GM12878 (cell line): ENCODE measurements around the gene SPRY1. TPM values are rescaled to one million over a fixed set of nuclear protein-coding genes. Genes with fewer than 3 reads are reported as not detected.

Source experiments
- ATAC-seq: fragments of 200-7000 bp; cut with Tn5 transposase; 3 replicates; pipeline ENCODE4 v1.9.1; 2020; ENCODE audit warnings: mild to moderate bottlenecking, moderate library complexity
- BruUV-seq: library from RNA; stranded (reverse); fragments of 400-500 nt; replicated peaks from 2 replicates; lab custom pipeline; 2021; lab: Mats Ljungman, UMichigan
- CTCF ChIA-PET: fragments of 300-600 bp; sonication (Branson Sonifier 250); formaldehyde crosslinking; extraction: SDS; loops from one replicate; lab custom pipeline; 2021; ENCODE audit warnings: inconsistent platforms; lab: Yijun Ruan, JAX
- POLR2A ChIA-PET: fragments of 350-600 bp; formaldehyde crosslinking; extraction: SDS; loops from one replicate; lab custom pipeline; 2021; ENCODE audit warnings: inconsistent platforms; lab: Charles Lee
- RAD21 ChIA-PET: fragments of 300-600 bp; sonication (Branson Sonifier 250); formaldehyde crosslinking; loops from one replicate; lab custom pipeline; 2023; ENCODE audit warnings: antibody characterized with exemption; ENCODE audit not compliant: unreplicated experiment; lab: Charles Lee
- SMC1A ChIA-PET: fragments of 300-600 bp; sonication (Branson Sonifier 250); formaldehyde crosslinking; loops from one replicate; lab custom pipeline; 2023; ENCODE audit not compliant: unreplicated experiment, uncharacterized antibody; lab: Charles Lee
- DNase-seq: peaks from one replicate; pipeline ENCODE4 v3.0.0-alpha.2; 2011; ENCODE audit warnings: low read depth, low spot score
- FAIRE-seq: peaks from 3 replicates; lab custom pipeline; 2011; peaks lifted over from hg19 to GRCh38; lab: Jason Lieb, UNC
- H2AFZ ChIP-seq: 2 replicates; pipeline ENCODE4 v1.6.0; 2011; ENCODE audit warnings: low read depth, low read length, control low read depth; ENCODE audit not compliant: control insufficient read depth
- H3K27ac ChIP-seq: 2 replicates; pipeline ENCODE4 v1.5.1; 2011; ENCODE audit warnings: control low read depth; ENCODE audit not compliant: control insufficient read depth, insufficient read depth
- H3K27me3 ChIP-seq, 2 experiments: replicated peaks in 1 of 2; 2 replicates each; pipeline versions ENCODE4 v1.6.0 to v1.6.1; 2011; ENCODE audit warnings: low read length in 1 of 2; ENCODE audit not compliant: control insufficient read depth in 2 of 2, insufficient read depth in 2 of 2
- H3K36me3 ChIP-seq, 2 experiments: 2 replicates each; pipeline ENCODE4 v1.5.1; 2011; ENCODE audit warnings: low read length in 1 of 2; ENCODE audit not compliant: control insufficient read depth in 2 of 2, insufficient read depth in 2 of 2
- H3K4me1 ChIP-seq: 2 replicates; pipeline ENCODE4 v1.6.1; 2011; ENCODE audit warnings: mild to moderate bottlenecking, low read length, moderate library complexity, mixed read lengths; ENCODE audit not compliant: control insufficient read depth, insufficient read depth
- H3K4me2 ChIP-seq: 2 replicates; pipeline ENCODE4 v1.6.0; 2011; ENCODE audit warnings: control low read depth; ENCODE audit not compliant: control insufficient read depth, insufficient read depth
- H3K4me3 ChIP-seq: fragments of 200-600 bp; sonication (generic); 2 replicates; pipeline ENCODE4 v1.5.1; 2016
- H3K79me2 ChIP-seq: 2 replicates; pipeline ENCODE4 v1.6.0; 2011; ENCODE audit warnings: low read length; ENCODE audit not compliant: control insufficient read depth, insufficient read depth
- H3K9ac ChIP-seq: 2 replicates; pipeline ENCODE4 v1.8.0; 2011; ENCODE audit warnings: low read length, control low read depth, mixed read lengths; ENCODE audit not compliant: control insufficient read depth, insufficient read depth
- H3K9me3 ChIP-seq: replicated peaks from 3 replicates; pipeline ENCODE4 v1.5.1; 2011; ENCODE audit warnings: mild to moderate bottlenecking, low read length; ENCODE audit not compliant: control insufficient read depth, insufficient read depth
- H4K20me1 ChIP-seq: 2 replicates; pipeline ENCODE4 v1.6.0; 2011; ENCODE audit not compliant: control insufficient read depth, insufficient read depth
- ASH2L ChIP-seq: fragments of 300-600, 200-600 bp; sonication (generic); IDR thresholded peaks from 2 replicates; pipeline ENCODE4 v1.6.1; 2017; ENCODE audit warnings: low read depth, mild to moderate bottlenecking, borderline replicate concordance
- BACH1 ChIP-seq: fragments of 450-650 bp; IDR thresholded peaks from 2 replicates; pipeline ENCODE4 v1.6.1; 2017; ENCODE audit warnings: mild to moderate bottlenecking, borderline replicate concordance
- CREM ChIP-seq: IDR thresholded peaks from 2 replicates; pipeline ENCODE4 v1.6.1; 2014; ENCODE audit warnings: antibody characterized with exemption, low read depth
- EP300 ChIP-seq, 2 experiments: fragments of 150-350 bp in 1 of 2; IDR thresholded peaks; 2 replicates each; pipeline ENCODE4 v1.6.1; 2011 to 2012; ENCODE audit warnings: low read depth in 2 of 2, low read length in 2 of 2, borderline replicate concordance in 1 of 2, improper control_type of control experiment in 1 of 2, inconsistent platforms in 1 of 2; ENCODE audit not compliant: control insufficient read depth in 1 of 2
- ESRRA ChIP-seq: IDR thresholded peaks from 2 replicates; pipeline ENCODE4 v1.6.1; 2012; ENCODE audit warnings: mild to moderate bottlenecking, low read length, improper control_type of control experiment
- MLLT1 ChIP-seq: fragments of 450-650 bp; IDR thresholded peaks from 2 replicates; pipeline ENCODE4 v1.6.1; 2016; ENCODE audit warnings: mild to moderate bottlenecking
- MXI1 ChIP-seq: fragments of 150-350 bp; IDR thresholded peaks from 2 replicates; pipeline ENCODE4 v1.6.1; 2011; ENCODE audit warnings: low read depth, mild to moderate bottlenecking, inconsistent platforms, low read length, improper control_type of control experiment
- POLR2AphosphoS5 ChIP-seq: IDR thresholded peaks from 2 replicates; pipeline ENCODE4 v1.6.1; 2011; ENCODE audit warnings: mild to moderate bottlenecking, low read length, inconsistent platforms
- SREBF2 ChIP-seq: IDR thresholded peaks from 2 replicates; pipeline ENCODE4 v1.6.1; 2012; ENCODE audit warnings: mild to moderate bottlenecking, low read length
- TBL1XR1 ChIP-seq: IDR thresholded peaks from 2 replicates; pipeline ENCODE4 v1.6.1; 2012; ENCODE audit warnings: low read depth, low read length, improper control_type of control experiment
- WRNIP1 ChIP-seq: IDR thresholded peaks from 2 replicates; pipeline ENCODE4 v1.6.1; 2011; ENCODE audit warnings: low read depth, low read length, improper control_type of control experiment, borderline replicate concordance
- ZNF217 ChIP-seq: fragments of 450-650 bp; IDR thresholded peaks from 2 replicates; pipeline ENCODE4 v1.6.1; 2017; ENCODE audit warnings: antibody characterized with exemption, mild to moderate bottlenecking
- ZNF592 ChIP-seq: fragments of 450-650 bp; IDR thresholded peaks from 2 replicates; pipeline ENCODE4 v1.6.1; 2017; ENCODE audit warnings: mild to moderate bottlenecking, moderate library complexity
- ZNF622 ChIP-seq: fragments of 450-650 bp; IDR thresholded peaks from 2 replicates; pipeline ENCODE4 v1.6.1; 2017; ENCODE audit warnings: mild to moderate bottlenecking, inconsistent platforms
- ZSCAN29 ChIP-seq: fragments of 450-650 bp; IDR thresholded peaks from 2 replicates; pipeline ENCODE4 v1.6.1; 2017; ENCODE audit warnings: mild to moderate bottlenecking, moderate library complexity
- WGBS: methylation state at CpG from one replicate; pipeline ENCODE4 v1.1.6; 2016; ENCODE audit warnings: low lambda C conversion rate; ENCODE audit not compliant: insufficient replicate concordance, insufficient coverage; ENCODE audit errors: missing lambda C conversion rate; 5-methylcytosine and 5-hydroxymethylcytosine counted together
- in situ Hi-C: fragments of 300-500 bp; cut with MboI; formaldehyde crosslinking; loops from 9 replicates; pipeline ENCODE4 v1.14.3; 2018; ENCODE audit warnings: mixed read lengths
- intact Hi-C: fragments of 100-400 bp; cut with micrococcal nuclease; formaldehyde crosslinking; loops from one replicate; pipeline ENCODE4 v1.14.2; 2022; ENCODE audit not compliant: unreplicated experiment
- polyA plus RNA-seq, 11 experiments: library from polyadenylated mRNA; depleted of rRNA in 4 of 11; unstranded in 6 of 11; stranded (reverse) in 5 of 11; fragments of >200 nt; fragmentation: Nextera tagmentation in 4 of 11; fragmentation: Illumina TruSeq in 1 of 11; extraction: Ambion mirVana in 4 of 11; extraction: Trizol in 1 of 11; gene quantifications; 1 replicate in 1 of 11; 2 replicates in 10 of 11; pipeline versions ENCODE4 v1.2.1 to v1.2.3, GENCODE V29; 2011 to 2016; ENCODE audit warnings: inconsistent platforms in 2 of 11, missing spikeins in 2 of 11, low read depth in 1 of 11
- total RNA-seq, 4 experiments: library from RNA; depleted of rRNA in 3 of 4; stranded (reverse); fragments of >200 nt in 3 of 4; fragmentation: Illumina TruSeq in 1 of 4; extraction: Trizol in 1 of 4; gene quantifications; 2 replicates each; pipeline versions ENCODE4 v1.2.1 to v1.2.3, GENCODE V29; 2013 to 2021

The SPRY1 gene
- total and polyA plus RNA-seq, 10 of the 15 experiments (the other 5 are each of a cell fraction or from before 2014, with no cell fraction given) = 0.05 to 5.7 (median 0.23) TPM; not detected in 2

- DNase-seq (no peak), ATAC-seq (peak; percentile 79), FAIRE-seq (no peak)
- no peak overlapping the region for H3K27ac ChIP-seq
- no peaks in the 10 kb centered on the region for H3K36me3 ChIP-seq
- in situ Hi-C loops (no loop called here), intact Hi-C loops (loop anchor here (2.0 to 10.0 kb wide), 5 partner anchors 47 to 927 kb away; no protein-coding TSS in a partner anchor)
- no peaks in the 10 kb centered on the region for H4K20me1 ChIP-seq
- peak overlapping the region; percentile 98 for H3K4me2 ChIP-seq
- H3K27me3 ChIP-seq = peaks cover 6 to 11% of the 10 kb centered on the region in 2 experiments; a peak in 3 of 4 replicates
- ChIA-PET CTCF (interaction anchor here (0.6 to 15.6 kb wide), 10 partner anchors 8 to 296 kb away, joined by 3 to 122 read pairs (median 8); no protein-coding TSS in a partner anchor), SMC1A (interaction anchor here (0.6 to 9.9 kb wide), 6 partner anchors 46 to 262 kb away, joined by 3 to 74 read pairs (median 4); no protein-coding TSS in a partner anchor), POLR2A (interaction anchor here (3.4 kb wide), 1 partner anchor 13 kb away, joined by 21 read pairs; no protein-coding TSS in a partner anchor), RAD21 (interaction anchor here (0.7 to 7.8 kb wide), 7 partner anchors 12 to 261 kb away, joined by 3 to 66 read pairs (median 12); no protein-coding TSS in a partner anchor)
- peak overlapping the region; percentile 83 for H2AFZ ChIP-seq
- H3K79me2 ChIP-seq = no peaks in the 10 kb centered on the region
- H3K4me1 ChIP-seq = peaks cover 7% of the 10 kb centered on the region; the same call in 1 of the 2 replicates
- H3K4me3 ChIP-seq = peak overlapping the region; percentile 63
- no peaks in the 10 kb centered on the region; the same call in 2 of the 3 replicates for H3K9me3 ChIP-seq
- no peak overlapping the region; the same call in 1 of the 2 replicates for H3K9ac ChIP-seq
- no TSS peak for BruUV-seq
- 2% methylated on average over 44 of the region's 94 CpGs for WGBS
- TF ChIP-seq MXI1 = 0 out of 2 replicates have a peak, but pooled peaks have one; percentile 19
- peak; percentile 49 for TF ChIP-seq BACH1
- TF ChIP-seq ESRRA = no peak
- no peak for TF ChIP-seq EP300 (IDR thresholded peaks at IDR 0.05; ENCODE audit: borderline replicate concordance in 1 of 2, control insufficient read depth in 1 of 2, low read depth in 2 of 2, low read length in 2 of 2)
- no peak for TF ChIP-seq MLLT1
- TF ChIP-seq TBL1XR1 = no peak
- TF ChIP-seq SREBF2 = no peak
- peak; percentile 73 for TF ChIP-seq ZSCAN29
- no peak for TF ChIP-seq ASH2L
- TF ChIP-seq ZNF592 = no peak
- TF ChIP-seq ZNF622 = no peak
- no peak for TF ChIP-seq WRNIP1
- 0 out of 2 replicates have a peak, but pooled peaks have one; percentile 48 for TF ChIP-seq ZNF217
- TF ChIP-seq CREM = no peak
- TF ChIP-seq POLR2AphosphoS5 = no peak
Observed at GRCh38 chr4:123398066-123398852, 1.7 kb downstream of the SPRY1 start.
